Measurements from ENCODE around the gene CDH13. TPM values are rescaled to one million over a fixed set of nuclear protein-coding genes. Genes with fewer than 3 reads are reported as not detected.

CDH13 gene
- total and polyA plus RNA-seq, 2 of the 8 experiments (the other 6 are each of a cell fraction or from before 2014, with no cell fraction given) = 2.3 to 2.4 TPM

DNA sequence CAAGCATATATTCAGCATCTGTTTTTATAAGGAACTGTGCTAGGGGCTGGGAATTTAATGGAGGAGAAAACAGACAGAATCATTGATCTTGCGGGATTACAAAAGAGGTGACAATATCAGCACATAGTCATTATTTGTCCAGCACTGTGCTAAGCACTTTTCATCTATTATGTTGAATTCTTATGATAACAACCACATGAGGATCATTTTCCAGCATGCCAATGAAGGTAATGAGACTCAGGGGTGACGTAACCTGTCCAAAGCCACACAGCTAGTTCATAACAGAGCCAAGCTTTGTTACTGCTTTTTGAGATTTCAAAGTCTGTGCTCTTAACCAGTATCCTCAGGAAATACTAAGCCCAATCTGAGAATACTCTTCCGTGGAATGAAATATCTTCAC, 503.3 kb downstream of the CDH13 start:
- Histone ChIP-seq H3K4me2 (ENCODE audit: insufficient read depth in 1 of 2, low read depth in 2 of 2, low read length in 2 of 2) (no peak overlapping the region), H3K79me2 (ENCODE audit: control insufficient read depth in 1 of 2, insufficient read depth in 2 of 2, low read length in 2 of 2) (no peaks in the 10 kb centered on the region), H2AFZ (ENCODE audit: low read length) (no peak overlapping the region), H3K18ac (ENCODE audit: extremely low read depth, low read length) (no peak overlapping the region), H3K27me3 (replicated peaks in 1 of 4; ENCODE audit: control insufficient read depth in 3 of 4, extremely low read depth in 1 of 4, insufficient read depth in 3 of 4, low read length in 3 of 4) (no peaks in the 10 kb centered on the region), H3K4me3 (ENCODE audit: extremely low read depth in 1 of 4, insufficient read depth in 2 of 4, low read depth in 3 of 4, low read length in 4 of 4) (no peak overlapping the region), H2BK120ac (replicated peaks; ENCODE audit: low read depth, low read length) (no peak overlapping the region), H3K4ac (replicated peaks; ENCODE audit: insufficient read length, low read depth, low read length) (no peak overlapping the region), H4K91ac (replicated peaks; ENCODE audit: insufficient read length, low read length) (no peak overlapping the region), H4K8ac (ENCODE audit: extremely low read depth, insufficient read depth, low read length) (no peak overlapping the region), H2BK5ac (ENCODE audit: low read depth, low read length) (no peak overlapping the region), H3K9me3 (ENCODE audit: insufficient read depth in 2 of 2, low read depth in 1 of 2, low read length in 1 of 2) (0 out of 4 replicates have a peak, but pooled peaks cover 0 to 3% of the 10 kb centered on the region in 2 experiments), H3K4me1 (replicated peaks in 1 of 4; ENCODE audit: control insufficient read depth in 3 of 4, insufficient read depth in 4 of 4, low read length in 3 of 4) (peaks cover 0 to 3% (median 0%) of the 10 kb centered on the region in 4 experiments; a peak in 2 of 7 replicates), H2BK15ac (ENCODE audit: low read length) (no peak overlapping the region), H3K9ac (replicated peaks in 1 of 4; ENCODE audit: extremely low read depth in 1 of 4, low read depth in 3 of 4, low read length in 3 of 4) (no peak overlapping the region), H3K23ac (ENCODE audit: insufficient read length) (no peak overlapping the region), H2BK12ac (ENCODE audit: low read depth, low read length) (no peak overlapping the region), H3K56ac (replicated peaks; ENCODE audit: insufficient read length, low read depth, low read length) (no peak overlapping the region), H2BK20ac (ENCODE audit: low read length) (no peak overlapping the region), H3K36me3 (ENCODE audit: control insufficient read depth in 2 of 4, insufficient read depth in 4 of 4, low read length in 3 of 4) (no peaks in the 10 kb centered on the region), H4K20me1 (replicated peaks in 1 of 2; ENCODE audit: control insufficient read depth in 1 of 2, insufficient read depth in 2 of 2, low read length in 2 of 2) (no peaks in the 10 kb centered on the region), H3K23me2 (ENCODE audit: low read depth, low read length) (no peaks in the 10 kb centered on the region), H2AK5ac (ENCODE audit: low read depth, low read length) (no peak overlapping the region), H3K79me1 (ENCODE audit: low read depth, low read length) (no peaks in the 10 kb centered on the region), H3K27ac (ENCODE audit: low read depth, low read length) (no peak overlapping the region), H4K5ac (ENCODE audit: insufficient read length, low read depth, low read length) (no peak overlapping the region), H3K14ac (ENCODE audit: insufficient read length) (no peak overlapping the region)
- ChIA-PET POLR2A (ENCODE audit: partially characterized antibody) (no interaction called here), CTCF (ENCODE audit: partially characterized antibody) (interaction anchor here (1.2 kb wide), 1 partner anchor 490 kb away, joined by 3 read pairs; no protein-coding TSS in a partner anchor)
- FAIRE-seq = no peak
- DNase-seq (ENCODE audit: low read depth in 1 of 2, low spot score in 2 of 2) = no peak
- WGBS, 2 experiments (ENCODE audit: extremely low coverage in 1 of 2, insufficient coverage in 1 of 2, insufficient read length in 1 of 2, insufficient replicate concordance in 2 of 2, low coverage in 1 of 2, low lambda C conversion rate in 2 of 2, missing lambda C conversion rate in 1 of 2) = 95% methylated on average over 3 of the region's 3 CpGs; no CpG with 5 or more reads in 1 of the 2 experiments
- TF ChIP-seq, protein P1, sequence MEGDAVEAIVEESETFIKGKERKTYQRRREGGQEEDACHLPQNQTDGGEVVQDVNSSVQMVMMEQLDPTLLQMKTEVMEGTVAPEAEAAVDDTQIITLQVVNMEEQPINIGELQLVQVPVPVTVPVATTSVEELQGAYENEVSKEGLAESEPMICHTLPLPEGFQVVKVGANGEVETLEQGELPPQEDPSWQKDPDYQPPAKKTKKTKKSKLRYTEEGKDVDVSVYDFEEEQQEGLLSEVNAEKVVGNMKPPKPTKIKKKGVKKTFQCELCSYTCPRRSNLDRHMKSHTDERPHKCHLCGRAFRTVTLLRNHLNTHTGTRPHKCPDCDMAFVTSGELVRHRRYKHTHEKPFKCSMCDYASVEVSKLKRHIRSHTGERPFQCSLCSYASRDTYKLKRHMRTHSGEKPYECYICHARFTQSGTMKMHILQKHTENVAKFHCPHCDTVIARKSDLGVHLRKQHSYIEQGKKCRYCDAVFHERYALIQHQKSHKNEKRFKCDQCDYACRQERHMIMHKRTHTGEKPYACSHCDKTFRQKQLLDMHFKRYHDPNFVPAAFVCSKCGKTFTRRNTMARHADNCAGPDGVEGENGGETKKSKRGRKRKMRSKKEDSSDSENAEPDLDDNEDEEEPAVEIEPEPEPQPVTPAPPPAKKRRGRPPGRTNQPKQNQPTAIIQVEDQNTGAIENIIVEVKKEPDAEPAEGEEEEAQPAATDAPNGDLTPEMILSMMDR (IDR thresholded peaks at IDR 0.05; ENCODE audit: control extremely low read depth in 1 of 3, insufficient read depth in 1 of 3, low read depth in 1 of 3, low read length in 3 of 3) = no peak
- no peak for TF ChIP-seq GTF2F1 (IDR thresholded peaks at IDR 0.05; ENCODE audit: borderline replicate concordance, low read depth, low read length)
- no peak for TF ChIP-seq BACH1 (IDR thresholded peaks at IDR 0.05; ENCODE audit: low read length)
- TF ChIP-seq PHF8 (conservative IDR thresholded peaks at IDR 0.05; ENCODE audit: low read depth, low read length) = no peak
- TF ChIP-seq KDM1A (IDR thresholded peaks at IDR 0.05; ENCODE audit: borderline replicate concordance, low read length) = no peak
- TF ChIP-seq RXRA (IDR thresholded peaks at IDR 0.05; ENCODE audit: insufficient read depth, low read depth, low read length) = no peak
